ENCODE results near the gene PRKN. TPM values are rescaled to one million over a fixed set of nuclear protein-coding genes. Genes with fewer than 3 reads are reported as not detected.

The PRKN gene
- total RNA-seq, 1 donor from 2014 or later: 1.2 TPM

DNA sequence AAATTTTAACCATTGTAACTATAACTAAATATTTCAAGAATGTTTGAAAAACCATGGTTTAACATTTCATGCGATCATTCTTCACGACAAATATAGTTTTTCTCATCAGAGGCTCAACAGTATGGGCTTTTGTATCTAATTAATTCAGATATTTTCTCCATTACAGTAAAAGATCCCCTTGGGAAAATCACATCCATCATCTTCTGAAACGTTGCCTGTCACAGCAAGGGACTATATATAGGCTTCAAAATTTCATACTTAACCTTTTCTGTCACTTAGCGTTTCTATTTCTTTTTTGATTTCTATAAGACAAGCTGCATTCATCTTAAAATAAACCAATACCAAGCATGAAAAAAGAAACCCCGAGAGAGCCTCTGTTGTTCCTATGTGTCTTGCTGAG lies 710.0 kb downstream of the PRKN start:
- Histone ChIP-seq H3K36me3 (ENCODE audit: control insufficient read depth, insufficient read depth, low read length) (no peaks in the 10 kb centered on the region), H3K27me3 (ENCODE audit: control insufficient read depth, insufficient read depth, low read length) (no peaks in the 10 kb centered on the region), H3K4me3 (ENCODE audit: low read depth, low read length) (no peak overlapping the region)
- TF ChIP-seq, protein P1, sequence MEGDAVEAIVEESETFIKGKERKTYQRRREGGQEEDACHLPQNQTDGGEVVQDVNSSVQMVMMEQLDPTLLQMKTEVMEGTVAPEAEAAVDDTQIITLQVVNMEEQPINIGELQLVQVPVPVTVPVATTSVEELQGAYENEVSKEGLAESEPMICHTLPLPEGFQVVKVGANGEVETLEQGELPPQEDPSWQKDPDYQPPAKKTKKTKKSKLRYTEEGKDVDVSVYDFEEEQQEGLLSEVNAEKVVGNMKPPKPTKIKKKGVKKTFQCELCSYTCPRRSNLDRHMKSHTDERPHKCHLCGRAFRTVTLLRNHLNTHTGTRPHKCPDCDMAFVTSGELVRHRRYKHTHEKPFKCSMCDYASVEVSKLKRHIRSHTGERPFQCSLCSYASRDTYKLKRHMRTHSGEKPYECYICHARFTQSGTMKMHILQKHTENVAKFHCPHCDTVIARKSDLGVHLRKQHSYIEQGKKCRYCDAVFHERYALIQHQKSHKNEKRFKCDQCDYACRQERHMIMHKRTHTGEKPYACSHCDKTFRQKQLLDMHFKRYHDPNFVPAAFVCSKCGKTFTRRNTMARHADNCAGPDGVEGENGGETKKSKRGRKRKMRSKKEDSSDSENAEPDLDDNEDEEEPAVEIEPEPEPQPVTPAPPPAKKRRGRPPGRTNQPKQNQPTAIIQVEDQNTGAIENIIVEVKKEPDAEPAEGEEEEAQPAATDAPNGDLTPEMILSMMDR (IDR thresholded peaks at IDR 0.05; ENCODE audit: insufficient read depth, low read length, poor library complexity, severe bottlenecking): no peak
- no peak for DNase-seq (ENCODE audit: low read depth)

DNA sequence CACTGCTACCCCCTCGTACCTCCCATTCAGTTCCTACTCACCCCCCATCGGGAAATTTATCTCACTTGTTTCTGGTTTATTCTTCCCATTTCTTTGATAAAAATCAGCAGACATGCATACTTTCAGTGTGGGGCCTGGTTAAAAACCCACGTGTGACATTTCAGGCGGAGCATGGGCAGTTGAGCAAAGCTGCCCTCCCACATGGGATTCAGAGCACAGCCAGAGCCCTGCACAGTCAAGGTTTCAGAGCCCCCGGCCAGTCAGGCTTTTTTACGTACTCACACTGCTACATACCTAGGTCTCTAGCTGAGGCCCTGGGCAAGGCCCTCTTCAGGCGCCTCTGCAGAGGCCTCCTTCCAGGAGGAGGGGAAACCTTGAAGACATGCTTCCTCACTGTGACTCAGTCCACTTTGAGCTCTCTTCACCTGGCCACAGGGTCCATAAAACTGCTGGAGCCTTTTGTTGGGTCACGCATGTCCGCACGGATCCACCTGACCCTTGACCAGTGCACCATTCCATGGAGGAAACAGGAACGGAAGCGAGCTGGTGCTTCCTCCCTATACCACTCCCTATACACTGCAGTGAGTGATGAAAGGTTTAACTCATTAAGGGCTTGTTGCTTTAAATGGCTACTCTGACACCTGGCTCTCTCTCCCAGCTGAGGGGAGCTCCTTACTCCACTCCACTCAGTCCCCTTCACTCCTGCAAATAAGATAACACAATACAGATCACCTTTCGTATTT lies 713.3 kb downstream of the PRKN start:
- H3K27me3 ChIP-seq (ENCODE audit: control insufficient read depth, insufficient read depth, low read length): no peaks in the 10 kb centered on the region
- no peak overlapping the region for H3K4me3 ChIP-seq (ENCODE audit: low read depth, low read length)
- TF ChIP-seq, protein P1 (IDR thresholded peaks at IDR 0.05; ENCODE audit: insufficient read depth, low read length, poor library complexity, severe bottlenecking): no peak
- DNase-seq (ENCODE audit: low read depth): no peak
- H3K36me3 ChIP-seq (ENCODE audit: control insufficient read depth, insufficient read depth, low read length): no peaks in the 10 kb centered on the region

DNA sequence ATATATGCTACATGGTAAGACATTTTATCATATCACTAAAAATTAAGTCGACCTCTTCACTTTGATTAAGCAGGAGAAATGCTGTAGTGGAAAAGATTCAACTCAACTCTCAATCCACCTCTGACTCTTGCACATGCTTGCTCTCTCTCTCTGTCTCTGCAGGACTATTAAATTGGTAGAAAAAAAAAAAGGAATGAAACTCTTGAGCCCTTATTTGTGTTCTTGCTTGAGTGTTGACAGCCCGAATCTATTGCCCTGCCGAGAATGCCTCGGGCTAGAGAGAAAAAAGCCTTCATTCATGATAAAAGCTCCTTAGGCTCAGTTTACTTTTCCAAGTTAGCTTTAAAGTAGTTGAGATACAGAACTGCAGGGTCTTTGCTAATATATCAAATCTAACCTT lies 722.2 kb downstream of the PRKN start:
- Histone ChIP-seq H3K36me3 (ENCODE audit: control insufficient read depth, insufficient read depth, low read length) (no peaks in the 10 kb centered on the region), H3K4me3 (ENCODE audit: low read depth, low read length) (no peak overlapping the region), H3K27me3 (ENCODE audit: control insufficient read depth, insufficient read depth, low read length) (no peaks in the 10 kb centered on the region)
- TF ChIP-seq, protein P1 (IDR thresholded peaks at IDR 0.05; ENCODE audit: insufficient read depth, low read length, poor library complexity, severe bottlenecking): no peak
- DNase-seq (ENCODE audit: low read depth): no peak

DNA sequence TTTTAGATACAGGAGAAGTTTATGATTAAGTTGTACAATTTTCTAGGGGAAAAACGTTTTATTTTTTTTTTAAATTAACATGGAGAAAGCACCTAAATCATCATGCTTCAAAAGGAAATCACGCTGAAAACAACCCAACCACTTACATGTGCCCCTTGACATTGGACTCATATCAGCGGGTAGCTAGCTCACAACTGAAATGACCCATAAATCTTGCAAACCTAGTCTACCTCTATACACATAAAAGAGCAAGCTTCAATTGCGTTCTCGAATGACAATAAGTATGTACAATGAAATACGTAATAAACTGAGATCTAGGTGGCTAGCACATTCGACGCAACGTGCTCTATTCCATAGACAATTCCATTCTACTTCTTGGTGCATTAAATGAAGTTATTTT lies 730.8 kb downstream of the PRKN start:
- Histone ChIP-seq H3K4me3 (ENCODE audit: low read depth, low read length) (no peak overlapping the region), H3K27me3 (ENCODE audit: control insufficient read depth, insufficient read depth, low read length) (no peaks in the 10 kb centered on the region), H3K36me3 (ENCODE audit: control insufficient read depth, insufficient read depth, low read length) (no peaks in the 10 kb centered on the region)
- DNase-seq (ENCODE audit: low read depth): no peak
- TF ChIP-seq, protein P1 (IDR thresholded peaks at IDR 0.05; ENCODE audit: insufficient read depth, low read length, poor library complexity, severe bottlenecking): no peak

DNA sequence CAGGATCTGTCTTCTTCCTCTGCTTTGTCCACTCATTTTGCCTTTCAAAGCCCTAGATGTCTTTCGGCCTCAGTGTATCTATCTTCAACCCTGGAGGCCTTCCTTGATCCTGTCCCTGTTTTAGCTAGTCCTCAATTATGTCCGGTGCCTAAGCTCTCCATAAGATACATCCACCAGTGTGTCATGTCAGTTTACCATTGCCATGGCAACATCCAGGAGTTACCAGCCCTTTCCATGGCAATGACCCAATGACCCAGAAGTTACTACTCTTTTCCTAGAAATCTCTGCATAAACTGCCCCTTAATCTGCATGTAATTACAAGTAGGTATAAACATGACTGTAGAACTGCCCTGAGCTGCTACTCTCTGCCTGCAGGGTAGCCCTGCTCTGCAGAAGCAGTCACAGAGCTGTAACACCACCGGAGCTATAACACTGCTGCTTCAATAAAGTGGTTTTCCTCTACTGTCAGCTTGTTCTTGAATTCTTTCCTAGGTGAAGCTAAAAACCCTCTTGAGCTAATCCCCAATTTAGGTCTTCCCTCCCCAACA lies 741.6 kb downstream of the PRKN start:
- no peak overlapping the region for H3K4me3 ChIP-seq (ENCODE audit: low read depth, low read length)
- no peaks in the 10 kb centered on the region for H3K36me3 ChIP-seq (ENCODE audit: control insufficient read depth, insufficient read depth, low read length)
- TF ChIP-seq, protein P1 (IDR thresholded peaks at IDR 0.05; ENCODE audit: insufficient read depth, low read length, poor library complexity, severe bottlenecking): no peak
- no peak for DNase-seq (ENCODE audit: low read depth)
- no peaks in the 10 kb centered on the region for H3K27me3 ChIP-seq (ENCODE audit: control insufficient read depth, insufficient read depth, low read length)

DNA sequence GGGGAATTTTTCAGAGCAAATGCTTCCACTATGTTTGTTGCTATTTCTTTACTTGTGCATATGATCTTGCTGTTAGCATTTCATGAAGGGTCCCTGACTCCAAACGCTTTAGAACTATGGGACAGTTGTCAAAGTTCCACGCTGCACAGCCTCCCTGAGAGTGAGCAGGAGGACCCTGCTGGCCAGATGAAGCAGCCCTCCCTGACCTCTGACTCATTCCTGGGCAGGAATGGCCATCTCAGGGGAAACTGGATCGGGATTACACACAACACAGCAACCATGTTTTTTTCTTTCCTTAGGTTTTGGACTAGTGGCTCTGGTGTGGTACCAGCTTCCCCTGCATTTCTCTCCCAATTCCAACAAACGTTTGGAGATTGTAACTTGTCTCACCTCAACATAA lies 742.9 kb downstream of the PRKN start:
- TF ChIP-seq, protein P1 (IDR thresholded peaks at IDR 0.05; ENCODE audit: insufficient read depth, low read length, poor library complexity, severe bottlenecking): no peak
- no peak overlapping the region for H3K4me3 ChIP-seq (ENCODE audit: low read depth, low read length)
- no peak for DNase-seq (ENCODE audit: low read depth)
- no peaks in the 10 kb centered on the region for H3K27me3 ChIP-seq (ENCODE audit: control insufficient read depth, insufficient read depth, low read length)
- no peaks in the 10 kb centered on the region for H3K36me3 ChIP-seq (ENCODE audit: control insufficient read depth, insufficient read depth, low read length)

Measured in kidney epithelial cell (primary cell).